Upper lobe of left lung (tissue), 4 donors: ENCODE measurements around the gene MYBPHL.

Experiments
- POLR2A ChIP-seq, 4 donors: fragments of 450-650 bp; IDR thresholded peaks; one replicate each; pipeline ENCODE4 v1.5.1; 2016 to 2017; ENCODE audit warnings: antibody characterized with exemption in 4 of 4, mild to moderate bottlenecking in 2 of 4
- TF ChIP-seq, protein P1 (sequence below), 6 experiments: fragments of 450-650 bp in 4 of 6; fragments of 200-600 bp in 2 of 6; sonication (generic) in 2 of 6; IDR thresholded peaks; one replicate each; pipeline ENCODE4 v1.5.1; 2016 to 2019; ENCODE audit warnings: antibody characterized with exemption in 6 of 6

DNA sequence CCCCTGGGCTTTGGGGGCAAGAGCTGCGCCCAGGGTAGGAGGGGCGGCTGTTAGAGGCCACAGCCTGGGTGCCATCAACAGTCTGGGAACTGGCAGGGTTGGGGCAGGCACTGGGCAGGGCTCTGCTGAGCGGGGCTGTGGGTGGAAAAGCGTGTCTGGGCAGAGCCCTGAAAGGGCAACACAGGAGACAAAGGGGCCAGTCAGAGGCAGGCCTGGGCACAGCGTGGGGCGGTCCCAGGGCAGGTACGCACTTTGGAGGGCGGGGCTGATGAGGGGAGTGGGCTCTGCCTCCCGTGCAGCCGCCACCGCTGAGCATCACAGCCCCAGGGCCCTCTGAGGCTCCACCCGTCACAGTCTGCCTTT, 43.6 kb downstream of the MYBPHL start:
- no peak for TF ChIP-seq POLR2A (IDR thresholded peaks at IDR 0.05)
- TF ChIP-seq, protein P1, sequence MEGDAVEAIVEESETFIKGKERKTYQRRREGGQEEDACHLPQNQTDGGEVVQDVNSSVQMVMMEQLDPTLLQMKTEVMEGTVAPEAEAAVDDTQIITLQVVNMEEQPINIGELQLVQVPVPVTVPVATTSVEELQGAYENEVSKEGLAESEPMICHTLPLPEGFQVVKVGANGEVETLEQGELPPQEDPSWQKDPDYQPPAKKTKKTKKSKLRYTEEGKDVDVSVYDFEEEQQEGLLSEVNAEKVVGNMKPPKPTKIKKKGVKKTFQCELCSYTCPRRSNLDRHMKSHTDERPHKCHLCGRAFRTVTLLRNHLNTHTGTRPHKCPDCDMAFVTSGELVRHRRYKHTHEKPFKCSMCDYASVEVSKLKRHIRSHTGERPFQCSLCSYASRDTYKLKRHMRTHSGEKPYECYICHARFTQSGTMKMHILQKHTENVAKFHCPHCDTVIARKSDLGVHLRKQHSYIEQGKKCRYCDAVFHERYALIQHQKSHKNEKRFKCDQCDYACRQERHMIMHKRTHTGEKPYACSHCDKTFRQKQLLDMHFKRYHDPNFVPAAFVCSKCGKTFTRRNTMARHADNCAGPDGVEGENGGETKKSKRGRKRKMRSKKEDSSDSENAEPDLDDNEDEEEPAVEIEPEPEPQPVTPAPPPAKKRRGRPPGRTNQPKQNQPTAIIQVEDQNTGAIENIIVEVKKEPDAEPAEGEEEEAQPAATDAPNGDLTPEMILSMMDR (IDR thresholded peaks at IDR 0.05): no peak
